H9 (cell line): ENCODE results near the gene L3MBTL4. TPM values are rescaled to one million over a fixed set of nuclear protein-coding genes. Genes with fewer than 3 reads are reported as not detected.

Source experiments
- DNase-seq: peaks from one replicate; pipeline ENCODE4 v3.0.0-alpha.2; 2017
- H2AFZ ChIP-seq: one replicate; pipeline ENCODE4 v1.6.1; 2013; ENCODE audit warnings: mild to moderate bottlenecking, low read length, control low read depth, moderate library complexity
- H2AK5ac ChIP-seq: 2 replicates; pipeline ENCODE4 v1.6.1; 2013; ENCODE audit warnings: low read length, control low read depth, mixed read lengths; ENCODE audit not compliant: insufficient read length
- H2BK120ac ChIP-seq: one replicate; pipeline ENCODE4 v1.6.1; 2013; ENCODE audit warnings: low read depth, mild to moderate bottlenecking, low read length, control low read depth, inconsistent platforms; ENCODE audit not compliant: poor library complexity, severe bottlenecking
- H2BK12ac ChIP-seq: 2 replicates; pipeline ENCODE4 v1.6.1; 2013; ENCODE audit warnings: low read length, control low read depth, mixed read lengths, low read depth; ENCODE audit not compliant: insufficient read length
- H2BK15ac ChIP-seq: 2 replicates; pipeline ENCODE4 v1.6.1; 2013; ENCODE audit warnings: low read depth, low read length, control low read depth
- H2BK20ac ChIP-seq: one replicate; pipeline ENCODE4 v1.6.1; 2013; ENCODE audit warnings: low read depth, mild to moderate bottlenecking, low read length, control low read depth, inconsistent platforms; ENCODE audit not compliant: poor library complexity, severe bottlenecking
- H2BK5ac ChIP-seq: 2 replicates; pipeline ENCODE4 v1.6.1; 2013; ENCODE audit warnings: low read length, control low read depth, mixed read lengths; ENCODE audit not compliant: insufficient read length
- H3K14ac ChIP-seq: 2 replicates; pipeline ENCODE4 v1.6.1; 2013; ENCODE audit warnings: low read length, control low read depth; ENCODE audit not compliant: insufficient read depth
- H3K18ac ChIP-seq: 2 replicates; pipeline ENCODE4 v1.6.1; 2013; ENCODE audit warnings: low read depth, mild to moderate bottlenecking, mixed read lengths, low read length, control low read depth; ENCODE audit not compliant: insufficient read length
- H3K23ac ChIP-seq: 2 replicates; pipeline ENCODE4 v1.6.1; 2013; ENCODE audit warnings: low read length, control low read depth, mixed read lengths, low read depth; ENCODE audit not compliant: insufficient read length
- H3K23me2 ChIP-seq: 2 replicates; pipeline ENCODE4 v1.6.1; 2013; ENCODE audit warnings: low read depth, mild to moderate bottlenecking, mixed read lengths, low read length, control low read depth; ENCODE audit not compliant: insufficient read length, poor library complexity, severe bottlenecking
- H3K27ac ChIP-seq: 2 replicates; pipeline ENCODE4 v1.5.1; 2013; ENCODE audit warnings: low read length, control low read depth, mixed read lengths, low read depth; ENCODE audit not compliant: insufficient read length
- H3K27me3 ChIP-seq: 2 replicates; pipeline ENCODE4 v1.6.1; 2013; ENCODE audit warnings: low read length, control low read depth, inconsistent platforms; ENCODE audit not compliant: insufficient read depth
- H3K4ac ChIP-seq: 2 replicates; pipeline ENCODE4 v1.6.1; 2013; ENCODE audit warnings: low read depth, mild to moderate bottlenecking, control low read depth, inconsistent platforms, low read length, moderate library complexity
- H3K4me1 ChIP-seq: 2 replicates; pipeline ENCODE4 v1.6.1; 2013; ENCODE audit warnings: low read length, control low read depth, inconsistent platforms; ENCODE audit not compliant: insufficient read depth
- H3K4me2 ChIP-seq: 2 replicates; pipeline ENCODE4 v1.6.1; 2013; ENCODE audit warnings: low read length, control low read depth, mixed read lengths; ENCODE audit not compliant: insufficient read length, insufficient read depth
- H3K56ac ChIP-seq: 2 replicates; pipeline ENCODE4 v1.6.1; 2013; ENCODE audit warnings: low read depth, mild to moderate bottlenecking, mixed read lengths, low read length, control low read depth; ENCODE audit not compliant: insufficient read length
- H3K79me1 ChIP-seq: 2 replicates; pipeline ENCODE4 v1.6.1; 2013; ENCODE audit warnings: low read depth, mild to moderate bottlenecking, moderate library complexity, low read length, control low read depth, inconsistent platforms; ENCODE audit not compliant: insufficient read depth, poor library complexity, severe bottlenecking
- H3K79me2 ChIP-seq: 2 replicates; pipeline ENCODE4 v1.6.1; 2013; ENCODE audit warnings: low read length, control low read depth, inconsistent platforms; ENCODE audit not compliant: insufficient read depth
- H3K9ac ChIP-seq: 2 replicates; pipeline ENCODE4 v1.6.1; 2013; ENCODE audit warnings: low read length, control low read depth, mixed read lengths; ENCODE audit not compliant: insufficient read length; ENCODE audit errors: extremely low read depth
- H3K9me3 ChIP-seq: one replicate; pipeline ENCODE4 v1.6.1; 2013; ENCODE audit warnings: low read depth, low read length, inconsistent platforms; ENCODE audit not compliant: control insufficient read depth
- H3T11ph ChIP-seq: one replicate; pipeline ENCODE4 v1.6.1; 2013; ENCODE audit warnings: mild to moderate bottlenecking, low read length, control low read depth, inconsistent platforms
- H4K20me1 ChIP-seq: one replicate; pipeline ENCODE4 v1.6.1; 2013; ENCODE audit not compliant: control insufficient read depth, insufficient read length, insufficient read depth
- H4K5ac ChIP-seq: 2 replicates; pipeline ENCODE4 v1.6.1; 2013; ENCODE audit warnings: low read depth, mild to moderate bottlenecking, mixed read lengths, low read length, control low read depth; ENCODE audit not compliant: insufficient read length
- H4K8ac ChIP-seq: replicated peaks from 2 replicates; pipeline ENCODE4 v1.6.1; 2013; ENCODE audit warnings: low read length, control low read depth, mixed read lengths, low read depth; ENCODE audit not compliant: insufficient read length
- H4K91ac ChIP-seq: 2 replicates; pipeline ENCODE4 v1.6.1; 2013; ENCODE audit warnings: low read depth, mild to moderate bottlenecking, moderate library complexity, mixed read lengths, low read length, control low read depth; ENCODE audit not compliant: insufficient read length
- H3K27ac Mint-ChIP-seq, 3 experiments: 2 replicates in 2 of 3; 3 replicates in 1 of 3; pipeline ENCODE4 v1.8.0; 2020 to 2021; ENCODE audit warnings: mixed read lengths in 3 of 3, mild to moderate bottlenecking in 1 of 3, moderate library complexity in 1 of 3
- H3K27me3 Mint-ChIP-seq: 2 replicates; pipeline ENCODE4 v1.8.0; 2021; ENCODE audit warnings: low read depth, mild to moderate bottlenecking, moderate library complexity, mixed read lengths
- H3K36me3 Mint-ChIP-seq, 3 experiments: 2 replicates in 2 of 3; 3 replicates in 1 of 3; pipeline ENCODE4 v1.8.0; 2020 to 2021; ENCODE audit warnings: low read depth in 3 of 3, mixed read lengths in 3 of 3; ENCODE audit not compliant: insufficient read depth in 1 of 3
- H3K4me1 Mint-ChIP-seq, 2 experiments: 2 replicates each; pipeline ENCODE4 v1.8.0; 2020; ENCODE audit warnings: mixed read lengths in 2 of 2
- H3K4me3 Mint-ChIP-seq, 2 experiments: 2 replicates in 1 of 2; 3 replicates in 1 of 2; pipeline ENCODE4 v1.8.0; 2020 to 2021; ENCODE audit warnings: mild to moderate bottlenecking in 2 of 2, mixed read lengths in 2 of 2, moderate library complexity in 1 of 2
- H3K9me3 Mint-ChIP-seq, 2 experiments: 2 replicates in 1 of 2; 3 replicates in 1 of 2; pipeline ENCODE4 v1.8.0; 2020; ENCODE audit warnings: mild to moderate bottlenecking in 2 of 2, mixed read lengths in 2 of 2, moderate library complexity in 1 of 2
- WGBS: extraction: QIAGEN DNeasy Blood & Tissue Kit; methylation state at CpG from one replicate; pipeline ENCODE4 v1.1.7; 2013; ENCODE audit warnings: missing lambda C conversion rate, low lambda C conversion rate, mixed read lengths; ENCODE audit not compliant: insufficient read length; ENCODE audit errors: extremely low coverage; 5-methylcytosine and 5-hydroxymethylcytosine counted together
- total RNA-seq: library from RNA; stranded (reverse); gene quantifications from 2 replicates; pipeline ENCODE4 v1.2.1, GENCODE V29; 2021
- TF ChIP-seq, protein P1 (sequence below): fragments of 200-600 bp; sonication (generic); conservative IDR thresholded peaks from 3 replicates; pipeline ENCODE4 v1.8.0; 2021; ENCODE audit warnings: antibody characterized with exemption, mild to moderate bottlenecking

The L3MBTL4 gene
- total RNA-seq, 1 experiment from 2014 or later: 1.9 TPM

DNA sequence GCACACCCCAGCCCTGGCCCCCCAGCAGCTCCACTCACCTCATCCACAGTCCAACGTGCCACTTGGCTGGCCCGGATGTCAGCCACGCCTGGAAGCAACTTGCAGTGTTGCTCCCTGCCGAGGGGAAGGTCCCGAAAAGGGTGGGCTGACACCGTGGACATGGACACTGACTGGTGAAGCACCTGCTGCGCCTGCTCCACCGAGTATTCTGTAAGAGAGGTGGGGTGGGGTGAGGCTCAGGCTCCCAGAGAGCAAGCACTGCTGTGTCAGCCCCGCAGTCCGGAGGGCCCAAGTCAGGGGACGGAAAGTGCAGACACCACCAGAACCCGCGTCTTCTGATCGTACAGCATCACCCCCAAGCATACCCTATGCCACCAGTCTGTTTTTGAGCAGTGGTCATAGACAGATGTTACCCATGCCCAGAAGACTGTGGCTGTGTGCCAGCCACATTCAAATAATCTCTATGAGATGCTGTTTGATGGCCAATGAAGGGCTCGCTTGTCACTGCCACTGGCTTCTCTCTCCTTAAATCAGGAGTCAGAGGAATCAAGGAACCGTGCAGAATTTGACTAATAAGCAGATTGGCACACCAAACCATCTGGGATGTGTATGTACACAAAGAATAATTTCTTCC lies 445.2 kb downstream of the L3MBTL4 start:
- Histone ChIP-seq H4K91ac (no peak overlapping the region), H2BK20ac (no peak overlapping the region), H3K79me1 (no peaks in the 10 kb centered on the region), H2BK120ac (no peak overlapping the region), H3K79me2 (no peaks in the 10 kb centered on the region), H4K8ac (no peak overlapping the region), H3K27ac (no peak overlapping the region), H4K5ac (no peak overlapping the region), H3K4me2 (no peak overlapping the region), H3K23me2 (no peaks in the 10 kb centered on the region), H3K27me3 (no peaks in the 10 kb centered on the region), H3K23ac (no peak overlapping the region), H3K4ac (no peak overlapping the region), H2BK5ac (no peak overlapping the region), H4K20me1 (no peaks in the 10 kb centered on the region), H3T11ph (no peak overlapping the region), H2AK5ac (no peak overlapping the region), H3K56ac (no peak overlapping the region), H3K9ac (no peak overlapping the region), H3K4me1 (peaks cover 6% of the 10 kb centered on the region; the same call in 1 of the 2 replicates), H3K14ac (no peak overlapping the region), H3K18ac (no peak overlapping the region), H3K9me3 (no peaks in the 10 kb centered on the region), H2BK12ac (no peak overlapping the region), H2BK15ac (no peak overlapping the region), H2AFZ (no peak overlapping the region)
- no peak for DNase-seq
- peaks cover 33 to 37% of the 10 kb centered on the region in 2 experiments for H3K4me1 Mint-ChIP-seq
- no peaks in the 10 kb centered on the region for H3K36me3 Mint-ChIP-seq
- peaks cover 9% of the 10 kb centered on the region; the same call in 1 of the 2 replicates for H3K27me3 Mint-ChIP-seq
- TF ChIP-seq, protein P1, sequence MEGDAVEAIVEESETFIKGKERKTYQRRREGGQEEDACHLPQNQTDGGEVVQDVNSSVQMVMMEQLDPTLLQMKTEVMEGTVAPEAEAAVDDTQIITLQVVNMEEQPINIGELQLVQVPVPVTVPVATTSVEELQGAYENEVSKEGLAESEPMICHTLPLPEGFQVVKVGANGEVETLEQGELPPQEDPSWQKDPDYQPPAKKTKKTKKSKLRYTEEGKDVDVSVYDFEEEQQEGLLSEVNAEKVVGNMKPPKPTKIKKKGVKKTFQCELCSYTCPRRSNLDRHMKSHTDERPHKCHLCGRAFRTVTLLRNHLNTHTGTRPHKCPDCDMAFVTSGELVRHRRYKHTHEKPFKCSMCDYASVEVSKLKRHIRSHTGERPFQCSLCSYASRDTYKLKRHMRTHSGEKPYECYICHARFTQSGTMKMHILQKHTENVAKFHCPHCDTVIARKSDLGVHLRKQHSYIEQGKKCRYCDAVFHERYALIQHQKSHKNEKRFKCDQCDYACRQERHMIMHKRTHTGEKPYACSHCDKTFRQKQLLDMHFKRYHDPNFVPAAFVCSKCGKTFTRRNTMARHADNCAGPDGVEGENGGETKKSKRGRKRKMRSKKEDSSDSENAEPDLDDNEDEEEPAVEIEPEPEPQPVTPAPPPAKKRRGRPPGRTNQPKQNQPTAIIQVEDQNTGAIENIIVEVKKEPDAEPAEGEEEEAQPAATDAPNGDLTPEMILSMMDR: no peak
- no CpG with 5 or more reads among the region's 16 CpGs for WGBS
- no peak overlapping the region for H3K27ac Mint-ChIP-seq
- H3K9me3 Mint-ChIP-seq: no peaks in the 10 kb centered on the region
- H3K4me3 Mint-ChIP-seq: no peak overlapping the region
